GM04504 (cell line): ENCODE data around the gene OR2S2.
"Not testable (repeated sequence)": the region's sequence is repeated elsewhere in the genome, so short reads cannot be mapped to it uniquely, and the experiment has no call there.

ENCODE experiments used
- DNase-seq: peaks from one replicate; pipeline ENCODE4 v3.0.0-alpha.2; 2012; ENCODE audit warnings: low read depth

Gene OR2S2, protein sequence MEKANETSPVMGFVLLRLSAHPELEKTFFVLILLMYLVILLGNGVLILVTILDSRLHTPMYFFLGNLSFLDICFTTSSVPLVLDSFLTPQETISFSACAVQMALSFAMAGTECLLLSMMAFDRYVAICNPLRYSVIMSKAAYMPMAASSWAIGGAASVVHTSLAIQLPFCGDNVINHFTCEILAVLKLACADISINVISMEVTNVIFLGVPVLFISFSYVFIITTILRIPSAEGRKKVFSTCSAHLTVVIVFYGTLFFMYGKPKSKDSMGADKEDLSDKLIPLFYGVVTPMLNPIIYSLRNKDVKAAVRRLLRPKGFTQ

DNA sequence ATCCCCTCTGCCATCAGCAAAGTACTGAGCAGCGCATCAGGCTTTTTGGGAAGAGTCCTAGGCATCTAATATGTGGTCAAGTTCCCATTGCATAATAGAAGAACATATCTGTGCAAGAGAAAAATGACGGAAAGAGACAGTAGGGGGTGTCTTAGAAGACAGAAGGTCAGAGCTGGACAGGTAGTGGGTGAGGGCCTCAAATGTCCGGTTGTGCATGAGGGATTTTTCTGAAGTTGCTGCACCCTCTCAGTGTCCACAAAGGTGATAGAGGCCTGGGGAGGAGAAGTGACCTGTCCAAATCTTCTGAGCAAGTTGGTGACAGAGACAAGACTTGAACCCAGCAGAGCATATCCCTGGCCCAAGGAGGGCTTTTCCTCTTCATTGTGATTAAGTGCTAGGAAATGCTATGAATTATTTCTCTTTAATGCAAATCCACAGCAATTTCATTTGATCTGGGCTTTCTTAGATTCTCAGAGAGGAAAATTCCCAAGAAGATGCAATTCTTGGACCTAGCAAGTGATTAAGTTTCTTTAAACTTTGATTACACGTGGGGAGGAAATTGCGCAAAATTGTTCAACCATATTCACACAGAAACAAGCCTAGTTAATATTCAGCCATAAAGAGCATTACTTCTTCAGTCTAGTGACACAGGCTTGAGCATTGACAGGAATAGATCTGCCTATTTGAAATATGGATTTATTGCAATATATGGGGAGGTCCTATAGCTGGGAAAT, at the start of gene OR2S2:
OR2S2 (minus strand) TSS at position 51 of the 734 bp plus-strand sequence. CDS start 56 bp downstream, outside the sequence.
- no peak for DNase-seq

GRCh38 chr9:36007316-36007708, 49.4 kb upstream of the OR2S2 start:
- no peak for DNase-seq

GRCh38 chr9:36006549-36007315, 48.8 kb upstream of the OR2S2 start:
- no peak for DNase-seq

DNA sequence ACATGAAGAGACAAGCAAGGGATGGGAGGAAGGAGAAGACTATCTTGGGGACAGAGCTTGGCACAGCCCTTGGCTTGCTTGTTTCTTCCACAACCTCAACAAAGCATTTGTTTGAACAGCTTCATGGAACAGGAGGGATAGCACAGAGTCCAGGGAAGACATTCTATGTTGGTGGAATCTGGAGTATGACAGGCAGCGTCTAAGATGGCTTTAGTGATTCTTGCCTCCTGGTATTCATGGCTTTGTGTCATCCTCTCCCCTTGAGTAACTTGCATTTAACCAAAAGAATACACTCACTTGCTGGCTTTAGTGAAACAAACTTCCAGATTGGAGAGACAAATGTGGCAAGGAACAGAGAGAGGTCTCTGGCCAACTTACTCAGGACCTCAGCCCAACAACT, 47.9 kb upstream of the OR2S2 start:
- no peak for DNase-seq

- no peak for DNase-seq
Observed at GRCh38 chr9:35998333-35998732, 40.4 kb upstream of the OR2S2 start.

DNA sequence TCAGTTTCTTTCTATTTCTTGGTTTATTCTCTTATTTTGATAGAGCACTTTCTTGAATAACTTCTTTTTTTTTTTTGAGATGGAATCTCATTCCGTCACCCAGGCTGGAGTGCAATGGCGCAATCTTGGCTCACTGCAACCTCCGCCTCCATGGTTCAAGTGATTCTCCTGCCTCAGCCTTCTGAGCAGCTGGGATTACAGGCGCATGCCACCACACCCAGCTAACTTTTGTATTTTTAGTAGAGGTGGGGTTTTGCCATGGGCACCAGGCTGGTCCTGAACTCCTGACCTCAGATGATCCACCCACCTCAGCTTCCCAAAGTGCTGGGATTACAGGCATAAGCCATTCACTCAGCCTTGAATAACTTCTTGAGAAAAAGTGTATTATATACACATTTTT, 39.1 kb upstream of the OR2S2 start:
- DNase-seq: not testable (repeated sequence)

DNA sequence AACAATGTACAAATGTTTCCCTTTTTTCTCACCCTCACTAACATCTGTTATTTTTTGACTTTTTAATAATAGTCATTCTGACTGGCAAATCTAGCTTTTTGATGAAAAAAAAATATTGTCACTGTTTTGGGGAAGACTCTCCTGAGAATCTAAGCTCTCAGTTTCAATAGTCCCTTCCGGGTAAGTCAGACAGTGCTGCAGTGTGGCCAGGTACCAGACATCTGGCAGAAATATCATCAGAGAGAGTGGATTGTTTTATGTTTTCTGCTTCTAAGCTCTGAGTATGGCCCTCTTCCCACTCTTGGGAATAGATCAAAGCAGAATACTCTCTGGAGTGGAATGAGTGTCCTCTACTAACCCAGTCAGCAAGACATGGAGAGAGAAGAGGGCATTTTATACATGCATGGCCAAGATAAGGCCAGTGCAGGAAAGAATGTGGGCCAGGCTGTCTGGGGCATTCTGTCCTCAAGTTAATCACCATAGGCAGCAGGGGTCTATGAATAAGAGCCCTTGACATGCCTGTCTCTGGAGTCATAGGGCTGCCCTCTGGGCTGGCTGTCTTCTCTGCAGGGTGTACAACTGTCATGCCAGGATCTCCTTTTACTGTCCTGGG, 38.5 kb upstream of the OR2S2 start:
- peak; percentile 13 for DNase-seq

GRCh38 chr9:35994959-35995358, 37.0 kb upstream of the OR2S2 start:
- DNase-seq: no peak

GRCh38 chr9:35993976-35994720, 36.2 kb upstream of the OR2S2 start:
- no peak for DNase-seq

DNA sequence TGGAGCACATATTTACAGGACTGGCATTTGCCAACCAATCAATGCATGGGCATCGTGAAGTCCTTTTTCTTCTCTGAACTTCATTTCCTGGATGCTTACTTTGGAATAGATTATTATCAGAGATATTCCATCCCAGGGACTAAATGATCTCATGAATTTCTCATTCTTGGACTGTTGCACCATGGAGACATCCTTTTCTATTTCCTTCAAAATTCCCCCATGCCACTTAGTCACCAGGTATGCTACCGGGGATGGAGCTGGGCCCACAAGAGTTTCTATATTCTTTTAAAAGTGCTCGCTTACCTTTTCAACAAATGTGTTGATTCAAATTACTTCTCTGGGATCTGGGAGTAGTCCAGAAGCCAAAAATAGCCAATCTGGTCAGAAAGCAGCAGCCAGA, 35.2 kb upstream of the OR2S2 start:
- DNase-seq: not testable (repeated sequence)

DNA sequence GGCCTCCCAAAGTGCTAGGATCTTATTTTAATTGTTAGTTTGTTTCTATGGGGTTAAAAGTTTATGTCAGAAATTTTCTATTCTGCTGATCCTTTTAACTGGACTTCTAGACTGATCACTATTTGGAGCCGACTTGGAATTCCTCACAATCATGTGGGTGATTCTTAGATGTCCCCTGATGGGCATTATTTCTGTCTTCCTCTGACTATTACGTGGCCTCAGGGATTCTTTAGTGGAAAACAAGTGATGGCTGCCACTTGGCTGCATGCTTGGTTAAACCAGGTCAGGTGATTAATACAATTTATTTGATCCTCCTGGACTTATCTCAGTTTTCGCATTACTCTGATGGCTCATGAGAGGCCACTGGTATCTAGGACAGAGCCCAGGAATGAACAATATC, 32.2 kb upstream of the OR2S2 start:
- DNase-seq: no peak

GRCh38 chr9:35984021-35984420, 26.1 kb upstream of the OR2S2 start:
- no peak for DNase-seq

DNA sequence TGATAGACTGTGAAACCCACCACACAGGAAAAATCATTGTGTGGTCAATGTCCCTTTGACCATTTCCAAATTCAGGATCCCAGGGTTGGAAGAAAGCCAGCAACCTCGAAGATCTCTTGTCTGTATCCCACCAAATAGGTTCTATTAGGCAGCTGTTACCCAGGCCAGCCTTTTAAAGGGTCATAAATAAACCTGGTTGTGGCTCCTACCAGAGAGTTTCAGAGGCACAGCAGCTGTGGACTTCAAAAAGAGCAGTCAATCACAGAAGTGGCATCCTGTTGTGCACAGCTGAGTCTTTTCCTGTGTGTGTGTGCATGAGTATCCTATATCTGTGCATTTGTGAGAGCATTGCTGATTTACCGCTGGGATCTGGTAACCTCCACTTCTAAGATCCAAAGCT, 23.7 kb upstream of the OR2S2 start:
- DNase-seq: no peak

DNA sequence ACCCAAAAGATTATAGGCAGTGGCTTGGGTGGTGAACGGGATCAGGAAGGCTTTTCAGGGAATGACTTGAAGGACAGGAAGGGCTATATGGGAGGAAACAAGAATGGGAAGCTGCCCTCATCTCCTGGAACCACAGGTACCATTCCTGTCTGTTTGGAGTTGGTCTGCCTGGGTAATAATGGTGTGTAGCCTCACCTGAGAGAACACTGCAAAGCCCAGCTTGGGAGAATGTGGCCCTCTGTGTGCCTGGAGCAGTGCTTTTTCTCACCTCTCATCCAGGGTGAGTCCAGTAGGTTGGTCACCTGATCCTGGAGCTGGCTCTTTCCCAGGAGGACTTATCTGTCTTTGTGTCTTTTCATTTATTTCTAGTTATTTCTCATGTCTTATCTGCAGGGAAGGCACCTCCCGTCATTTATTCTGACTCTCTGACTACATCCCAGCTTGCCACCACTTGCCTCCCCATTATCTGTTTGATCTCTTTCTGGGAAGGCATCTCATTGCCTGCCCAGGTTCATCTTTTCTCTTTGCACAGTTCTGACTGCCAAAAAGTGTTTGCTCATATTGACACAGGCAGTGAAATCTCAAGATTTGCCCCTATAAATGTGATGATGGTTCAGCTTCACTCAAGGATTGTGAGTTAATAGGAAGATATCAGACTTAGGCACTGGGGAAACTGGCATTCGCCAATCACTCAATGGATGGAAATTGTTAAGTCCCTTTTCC, 22.5 kb upstream of the OR2S2 start:
- DNase-seq: no peak

DNA sequence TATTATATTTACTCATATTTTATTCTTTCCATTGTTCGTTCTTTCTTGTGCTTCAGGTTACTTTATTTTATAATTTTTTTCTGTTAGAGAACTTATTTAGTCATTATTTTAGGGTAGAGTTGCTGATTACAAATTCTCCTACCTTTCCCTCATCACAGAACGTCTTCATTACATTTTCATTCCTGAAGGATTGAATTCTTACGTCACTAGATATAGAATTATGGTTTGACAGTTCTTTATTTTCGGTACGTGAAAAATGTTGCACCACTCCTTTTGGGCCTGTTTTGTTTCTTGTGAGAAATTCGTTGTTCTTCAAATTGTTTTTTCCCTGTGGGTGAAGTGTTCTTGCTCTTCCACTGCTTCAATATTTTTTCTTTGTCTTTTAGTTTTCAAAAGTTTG, 20.8 kb upstream of the OR2S2 start:
- no peak for DNase-seq

DNA sequence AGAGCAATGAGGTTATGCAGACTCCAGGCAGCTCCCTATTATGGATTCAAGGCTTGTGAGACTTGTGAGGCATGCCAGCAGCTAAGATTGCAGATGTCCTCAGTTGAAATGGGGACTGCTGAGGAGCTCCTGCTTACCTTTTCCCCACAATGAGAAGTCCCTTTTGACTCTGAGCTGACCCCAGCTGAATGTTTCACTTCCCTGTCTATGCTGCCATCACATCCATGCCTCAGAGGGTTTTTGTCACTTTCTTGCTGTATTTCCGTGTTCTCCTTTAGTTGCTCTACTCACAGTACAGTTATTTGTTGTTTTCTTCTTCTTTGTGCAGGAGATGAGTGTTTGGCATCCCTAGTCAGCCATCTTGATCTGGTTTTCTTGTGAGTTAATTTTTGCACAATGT, 18.8 kb upstream of the OR2S2 start:
- DNase-seq: no peak

- DNase-seq: no peak
Observed at GRCh38 chr9:35974800-35975199, 16.8 kb upstream of the OR2S2 start.

GRCh38 chr9:35972093-35972492, 14.1 kb upstream of the OR2S2 start:
- DNase-seq: no peak

GRCh38 chr9:35967042-35967441, 9.1 kb upstream of the OR2S2 start:
- DNase-seq: no peak

- no peak for DNase-seq
Observed at GRCh38 chr9:35966433-35966832, 8.5 kb upstream of the OR2S2 start.

- DNase-seq: no peak
Observed at GRCh38 chr9:35965011-35965410, 7.1 kb upstream of the OR2S2 start.
